Stimulated activated CD4-positive, alpha-beta T cell treated with anti-CD3 and anti-CD28 coated beads, Interleukin-15, amount 100 ng/mL, for 1 hour (primary cell): ENCODE data around the gene PABPN1L.

Experiments used
- DNase-seq, 2 donors: peaks; one replicate each; pipeline ENCODE4 v3.0.0-alpha.2; 2020; ENCODE audit warnings: low read depth in 1 of 2, low spot score in 1 of 2

PABPN1L gene

GRCh38 chr16:88884569-88885271 is 18.3 kb upstream of the PABPN1L start:
- no peak for DNase-seq

- no peak for DNase-seq
Observed at GRCh38 chr16:88883946-88884345, 17.5 kb upstream of the PABPN1L start.

- DNase-seq: no peak
Observed at GRCh38 chr16:88883117-88883895, 16.8 kb upstream of the PABPN1L start.

- no peak for DNase-seq
Observed at GRCh38 chr16:88882358-88883030, 16.0 kb upstream of the PABPN1L start.

- DNase-seq: no peak
Observed at GRCh38 chr16:88881675-88882357, 15.4 kb upstream of the PABPN1L start.

- no peak for DNase-seq
Observed at GRCh38 chr16:88881007-88881615, 14.7 kb upstream of the PABPN1L start.

- DNase-seq: no peak
Observed at GRCh38 chr16:88880226-88881006, 14.0 kb upstream of the PABPN1L start.

- no peak for DNase-seq
Observed at GRCh38 chr16:88879788-88880055, 13.3 kb upstream of the PABPN1L start.

GRCh38 chr16:88878967-88879787 is 12.7 kb upstream of the PABPN1L start:
- DNase-seq: no peak

- DNase-seq: no peak
Observed at GRCh38 chr16:88878356-88878755, 11.9 kb upstream of the PABPN1L start.

- DNase-seq: no peak
Observed at GRCh38 chr16:88877564-88878289, 11.3 kb upstream of the PABPN1L start.

GRCh38 chr16:88876942-88877526 is 10.6 kb upstream of the PABPN1L start:
- no peak for DNase-seq

- no peak for DNase-seq
Observed at GRCh38 chr16:88875703-88876234, 9.3 kb upstream of the PABPN1L start.

- no peak for DNase-seq
Observed at GRCh38 chr16:88874938-88875599, 8.6 kb upstream of the PABPN1L start.

- DNase-seq: no peak
Observed at GRCh38 chr16:88872650-88873331, 6.3 kb upstream of the PABPN1L start.

- DNase-seq: no peak
Observed at GRCh38 chr16:88871730-88872416, 5.4 kb upstream of the PABPN1L start.

GRCh38 chr16:88871349-88871702 is 4.9 kb upstream of the PABPN1L start:
- DNase-seq: no peak
